Stimulated activated CD4-positive, alpha-beta T cell treated with anti-CD3 and anti-CD28 coated beads, Interleukin-2, amount 100 ng/mL, for 4 hours (primary cell): ENCODE data around the gene CLDN5.

Source experiments
- DNase-seq: peaks from one replicate; pipeline ENCODE4 v3.0.0-alpha.2; 2020; ENCODE audit warnings: low read depth

CLDN5 gene

GRCh38 chr22:19524170-19525115, at the start of gene CLDN5:
TSS of gene CLDN5 (minus strand) at chr22:19524410. CDS start at chr22:19524255, 155 bp downstream.
- no peak for DNase-seq

- no peak for DNase-seq
These were observed 47.8 kb upstream of the CLDN5 start for GRCh38 chr22:19571995-19572394.

GRCh38 chr22:19571207-19571795, 47.1 kb upstream of the CLDN5 start:
- no peak for DNase-seq

- DNase-seq = no peak
These were observed 45.8 kb upstream of the CLDN5 start for GRCh38 chr22:19569976-19570375.

- DNase-seq = no peak
These were observed 45.0 kb upstream of the CLDN5 start for GRCh38 chr22:19569276-19569640.

- DNase-seq = no peak
These were observed 44.4 kb upstream of the CLDN5 start for GRCh38 chr22:19568337-19569275.

- no peak for DNase-seq
These were observed 43.2 kb upstream of the CLDN5 start for GRCh38 chr22:19567157-19568009.

- DNase-seq = no peak
These were observed 42.3 kb upstream of the CLDN5 start for GRCh38 chr22:19566279-19567156.

- no peak for DNase-seq
These were observed 41.4 kb upstream of the CLDN5 start for GRCh38 chr22:19565382-19566278.

- no peak for DNase-seq
These were observed 35.7 kb upstream of the CLDN5 start for GRCh38 chr22:19559956-19560355.

- DNase-seq = no peak
These were observed 35.2 kb upstream of the CLDN5 start for GRCh38 chr22:19559324-19559811.

- DNase-seq = no peak
These were observed 32.8 kb upstream of the CLDN5 start for GRCh38 chr22:19556963-19557545.

GRCh38 chr22:19555651-19556050, 31.4 kb upstream of the CLDN5 start:
- DNase-seq = no peak

GRCh38 chr22:19554834-19555404, 30.7 kb upstream of the CLDN5 start:
- no peak for DNase-seq

- DNase-seq = no peak
These were observed 29.0 kb upstream of the CLDN5 start for GRCh38 chr22:19553201-19553600.

- DNase-seq = no peak
These were observed 26.2 kb upstream of the CLDN5 start for GRCh38 chr22:19550382-19550781.

GRCh38 chr22:19549428-19549827, 25.2 kb upstream of the CLDN5 start:
- DNase-seq = no peak

GRCh38 chr22:19548964-19549363, 24.8 kb upstream of the CLDN5 start:
- DNase-seq = no peak
